ENCODE measurements around the gene SLAIN1. TPM values are rescaled to one million over a fixed set of nuclear protein-coding genes. Genes with fewer than 3 reads are reported as not detected.
"Not testable (repeated sequence)": the region's sequence is repeated elsewhere in the genome, so short reads cannot be mapped to it uniquely, and the experiment has no call there.

Gene SLAIN1
- total RNA-seq, 1 experiment from 2014 or later = 2.4 TPM

- ChIA-PET POLR2A (ENCODE audit: unreplicated experiment) (no interaction called here), CTCF (no interaction called here)
- no peak overlapping the region for H3K27ac ChIP-seq
- H4K20me1 ChIP-seq (ENCODE audit: insufficient read depth) = no peaks in the 10 kb centered on the region
- no peaks in the 10 kb centered on the region for H3K9me3 ChIP-seq (ENCODE audit: insufficient read depth, low read depth)
- no peaks in the 10 kb centered on the region for H3K79me2 ChIP-seq (ENCODE audit: low read depth)
- H3K4me2 ChIP-seq = no peak overlapping the region
- intact Hi-C loops (cut with micrococcal nuclease; ENCODE audit: unreplicated experiment) = no loop called here
- TF ChIP-seq EZH2 (IDR thresholded peaks at IDR 0.05; ENCODE audit: low read depth) (no peak), CTCF (conservative IDR thresholded peaks at IDR 0.05) (no peak)
- H3F3A ChIP-seq (ENCODE audit: insufficient read depth, low read depth) = no peaks in the 10 kb centered on the region
- no peaks in the 10 kb centered on the region for H3K4me1 ChIP-seq (replicated peaks; ENCODE audit: insufficient read depth)
- H3K27me3 ChIP-seq (ENCODE audit: insufficient read depth, low read depth) = no peaks in the 10 kb centered on the region
- no peaks in the 10 kb centered on the region for H3K36me3 ChIP-seq (ENCODE audit: low read depth)
- no peak for DNase-seq
- no TSS peak for BruUV-seq (replicated peaks)
- peaks cover 8% of the 10 kb centered on the region; the same call in 1 of the 2 replicates for H3K9me2 ChIP-seq (ENCODE audit: insufficient read depth)
- H3K4me3 ChIP-seq = no peak overlapping the region
- H2AFZ ChIP-seq = no peak overlapping the region
These were observed 36.6 kb upstream of the SLAIN1 start for GRCh38 chr13:77660841-77661250.

- POLR2A ChIA-PET (ENCODE audit: unreplicated experiment); H4K20me1 ChIP-seq (ENCODE audit: insufficient read depth); H3K4me3 ChIP-seq; BruUV-seq (replicated peaks); H3K36me3 ChIP-seq (ENCODE audit: low read depth); H3K27ac ChIP-seq; CTCF ChIA-PET; H2AFZ ChIP-seq; H3K9me2 ChIP-seq (ENCODE audit: insufficient read depth); DNase-seq; H3F3A ChIP-seq (ENCODE audit: insufficient read depth, low read depth); H3K79me2 ChIP-seq (ENCODE audit: low read depth); H3K27me3 ChIP-seq (ENCODE audit: insufficient read depth, low read depth); H3K4me1 ChIP-seq (replicated peaks; ENCODE audit: insufficient read depth); H3K9me3 ChIP-seq (ENCODE audit: insufficient read depth, low read depth); H3K4me2 ChIP-seq; intact Hi-C loops (cut with micrococcal nuclease; ENCODE audit: unreplicated experiment): not testable (repeated sequence)
These were observed 35.2 kb upstream of the SLAIN1 start for GRCh38 chr13:77662301-77662700.

- CTCF ChIA-PET; H4K20me1 ChIP-seq (ENCODE audit: insufficient read depth); H3K79me2 ChIP-seq (ENCODE audit: low read depth); H3K4me1 ChIP-seq (replicated peaks; ENCODE audit: insufficient read depth); H3K36me3 ChIP-seq (ENCODE audit: low read depth); H3K9me3 ChIP-seq (ENCODE audit: insufficient read depth, low read depth); H3K4me3 ChIP-seq; H3K9me2 ChIP-seq (ENCODE audit: insufficient read depth); POLR2A ChIA-PET (ENCODE audit: unreplicated experiment); H3K27me3 ChIP-seq (ENCODE audit: insufficient read depth, low read depth); DNase-seq; H3K4me2 ChIP-seq; intact Hi-C loops (cut with micrococcal nuclease; ENCODE audit: unreplicated experiment); H3K27ac ChIP-seq; H3F3A ChIP-seq (ENCODE audit: insufficient read depth, low read depth); H2AFZ ChIP-seq; BruUV-seq (replicated peaks): not testable (repeated sequence)
These were observed 34.7 kb upstream of the SLAIN1 start for GRCh38 chr13:77662831-77663230.

- H2AFZ ChIP-seq = no peak overlapping the region
- H3K36me3 ChIP-seq (ENCODE audit: low read depth) = no peaks in the 10 kb centered on the region
- no peaks in the 10 kb centered on the region for H3F3A ChIP-seq (ENCODE audit: insufficient read depth, low read depth)
- intact Hi-C loops (cut with micrococcal nuclease; ENCODE audit: unreplicated experiment) = no loop called here
- TF ChIP-seq CTCF (conservative IDR thresholded peaks at IDR 0.05) (no peak), EZH2 (IDR thresholded peaks at IDR 0.05; ENCODE audit: low read depth) (no peak)
- H3K4me2 ChIP-seq = no peak overlapping the region
- H3K4me1 ChIP-seq (replicated peaks; ENCODE audit: insufficient read depth) = no peaks in the 10 kb centered on the region
- no peaks in the 10 kb centered on the region for H4K20me1 ChIP-seq (ENCODE audit: insufficient read depth)
- peaks cover 17% of the 10 kb centered on the region; the same call in 1 of the 2 replicates for H3K27me3 ChIP-seq (ENCODE audit: insufficient read depth, low read depth)
- H3K4me3 ChIP-seq = no peak overlapping the region
- H3K9me2 ChIP-seq (ENCODE audit: insufficient read depth) = no peaks in the 10 kb centered on the region
- ChIA-PET POLR2A (ENCODE audit: unreplicated experiment) (no interaction called here), CTCF (no interaction called here)
- DNase-seq = no peak
- H3K9me3 ChIP-seq (ENCODE audit: insufficient read depth, low read depth) = no peaks in the 10 kb centered on the region
- H3K27ac ChIP-seq = no peak overlapping the region
- no TSS peak for BruUV-seq (replicated peaks)
- H3K79me2 ChIP-seq (ENCODE audit: low read depth) = no peaks in the 10 kb centered on the region
These were observed 22.6 kb upstream of the SLAIN1 start for GRCh38 chr13:77674852-77675251.

Measured in PC-9 (cell line).